Measurements from ENCODE around the gene RIMS1.

The RIMS1 gene

GRCh38 chr6:72275888-72276287 lies 389.5 kb downstream of the RIMS1 start:
- no peak overlapping the region for H3K27ac ChIP-seq
- no peak for TF ChIP-seq CTCF (IDR thresholded peaks at IDR 0.05)
- TF ChIP-seq ZFX (IDR thresholded peaks at IDR 0.05; ENCODE audit: borderline replicate concordance), result no peak

- no peak for TF ChIP-seq CTCF (IDR thresholded peaks at IDR 0.05)
- no peak for TF ChIP-seq ZFX (IDR thresholded peaks at IDR 0.05; ENCODE audit: borderline replicate concordance)
- no peak overlapping the region for H3K27ac ChIP-seq
Observed at GRCh38 chr6:72282201-72282600, 395.9 kb downstream of the RIMS1 start.

- no peak overlapping the region for H3K27ac ChIP-seq
- TF ChIP-seq CTCF (IDR thresholded peaks at IDR 0.05) (no peak), ZFX (IDR thresholded peaks at IDR 0.05; ENCODE audit: borderline replicate concordance) (no peak)
Observed at GRCh38 chr6:72283571-72283970, 397.2 kb downstream of the RIMS1 start.

- no peak overlapping the region for H3K27ac ChIP-seq
- no peak for TF ChIP-seq CTCF (IDR thresholded peaks at IDR 0.05)
- no peak for TF ChIP-seq ZFX (IDR thresholded peaks at IDR 0.05; ENCODE audit: borderline replicate concordance)
Observed at GRCh38 chr6:72286911-72287311, 400.6 kb downstream of the RIMS1 start.

- H3K27ac ChIP-seq, result no peak overlapping the region
- no peak for TF ChIP-seq CTCF (IDR thresholded peaks at IDR 0.05)
- no peak for TF ChIP-seq ZFX (IDR thresholded peaks at IDR 0.05; ENCODE audit: borderline replicate concordance)
Observed at GRCh38 chr6:72287801-72288200, 401.5 kb downstream of the RIMS1 start.

- TF ChIP-seq CTCF (IDR thresholded peaks at IDR 0.05) (no peak), ZFX (IDR thresholded peaks at IDR 0.05; ENCODE audit: borderline replicate concordance) (no peak)
- H3K27ac ChIP-seq, result no peak overlapping the region
Observed at GRCh38 chr6:72288592-72288991, 402.2 kb downstream of the RIMS1 start.

GRCh38 chr6:72290620-72291019 lies 404.3 kb downstream of the RIMS1 start:
- H3K27ac ChIP-seq, result no peak overlapping the region
- no peak for TF ChIP-seq ZFX (IDR thresholded peaks at IDR 0.05; ENCODE audit: borderline replicate concordance)
- no peak for TF ChIP-seq CTCF (IDR thresholded peaks at IDR 0.05)
